ENCODE measurements around the gene TAB3. TPM values are rescaled to one million over a fixed set of nuclear protein-coding genes. Genes with fewer than 3 reads are reported as not detected.

Gene TAB3
- total RNA-seq, 1 donor from 2014 or later: 13.3 TPM

DNA sequence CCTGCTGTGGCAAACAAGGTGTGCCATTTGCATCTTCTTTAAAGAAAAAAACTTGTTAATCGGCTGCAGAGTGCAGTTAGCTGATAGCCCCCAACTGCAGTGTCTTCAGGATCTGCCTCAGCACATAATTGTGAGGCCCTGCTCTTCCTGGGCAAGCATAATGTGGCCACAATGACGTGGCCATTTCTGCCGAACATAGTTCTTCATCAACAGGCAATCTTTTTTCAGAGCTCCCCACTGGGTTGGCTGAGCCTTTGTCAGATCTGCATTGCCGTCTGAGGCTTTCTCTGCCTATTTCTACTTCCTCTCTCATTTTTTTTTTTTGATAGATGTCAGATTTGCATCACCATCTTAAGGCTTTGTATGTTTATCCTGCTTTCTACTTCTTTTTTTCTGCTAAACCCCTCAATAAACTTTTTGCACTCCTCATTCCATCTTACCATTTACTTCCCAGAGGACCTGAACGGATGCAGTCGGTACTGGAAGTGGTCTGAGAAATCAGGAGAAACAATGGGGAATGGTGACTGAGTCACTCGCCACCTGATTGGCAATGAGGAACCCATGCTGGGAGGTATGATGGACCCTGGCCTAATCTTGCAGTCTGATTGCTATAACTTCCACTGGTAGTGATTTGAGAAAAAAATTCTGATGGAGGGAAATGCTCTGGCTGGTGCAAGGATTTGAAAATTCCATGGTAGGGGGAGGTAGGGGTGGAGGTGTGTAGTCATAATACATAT is 21.2 kb upstream of the TAB3 start:
- H3K9me3 Mint-ChIP-seq: peaks cover 11% of the 10 kb centered on the region
- TF ChIP-seq, protein P1, sequence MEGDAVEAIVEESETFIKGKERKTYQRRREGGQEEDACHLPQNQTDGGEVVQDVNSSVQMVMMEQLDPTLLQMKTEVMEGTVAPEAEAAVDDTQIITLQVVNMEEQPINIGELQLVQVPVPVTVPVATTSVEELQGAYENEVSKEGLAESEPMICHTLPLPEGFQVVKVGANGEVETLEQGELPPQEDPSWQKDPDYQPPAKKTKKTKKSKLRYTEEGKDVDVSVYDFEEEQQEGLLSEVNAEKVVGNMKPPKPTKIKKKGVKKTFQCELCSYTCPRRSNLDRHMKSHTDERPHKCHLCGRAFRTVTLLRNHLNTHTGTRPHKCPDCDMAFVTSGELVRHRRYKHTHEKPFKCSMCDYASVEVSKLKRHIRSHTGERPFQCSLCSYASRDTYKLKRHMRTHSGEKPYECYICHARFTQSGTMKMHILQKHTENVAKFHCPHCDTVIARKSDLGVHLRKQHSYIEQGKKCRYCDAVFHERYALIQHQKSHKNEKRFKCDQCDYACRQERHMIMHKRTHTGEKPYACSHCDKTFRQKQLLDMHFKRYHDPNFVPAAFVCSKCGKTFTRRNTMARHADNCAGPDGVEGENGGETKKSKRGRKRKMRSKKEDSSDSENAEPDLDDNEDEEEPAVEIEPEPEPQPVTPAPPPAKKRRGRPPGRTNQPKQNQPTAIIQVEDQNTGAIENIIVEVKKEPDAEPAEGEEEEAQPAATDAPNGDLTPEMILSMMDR (conservative IDR thresholded peaks at IDR 0.05): no peak
- H3K27ac Mint-ChIP-seq (ENCODE audit: unreplicated experiment): no peak overlapping the region

DNA sequence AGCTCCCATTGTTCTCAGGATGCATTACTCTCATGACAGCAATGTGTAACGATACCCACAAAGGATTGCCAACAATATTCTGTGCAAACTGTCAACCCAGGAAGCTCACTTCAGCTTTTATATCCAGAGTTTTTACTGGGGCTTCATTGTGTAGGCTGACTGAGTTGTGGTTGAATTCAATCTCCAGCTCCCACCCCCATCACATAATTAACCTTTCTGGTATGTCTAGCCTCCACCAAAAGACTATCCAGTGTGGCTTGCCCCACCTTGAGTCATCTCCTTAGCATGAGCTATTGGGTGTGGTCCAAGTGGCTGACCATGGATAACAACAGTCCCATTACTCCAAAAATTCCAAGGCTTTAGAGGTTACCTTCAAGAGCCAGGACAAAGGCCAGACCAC is 17.7 kb upstream of the TAB3 start:
- H3K9me3 Mint-ChIP-seq: peaks cover 7% of the 10 kb centered on the region

More for the DNA sequence above, 21.2 kb upstream of the TAB3 start:
- Mint-ChIP-seq H3K36me3 (ENCODE audit: low read depth) (no peaks in the 10 kb centered on the region), H3K4me3 (no peak overlapping the region), H3K27me3 (ENCODE audit: low read depth) (no peaks in the 10 kb centered on the region), H3K4me1 (peaks cover 12% of the 10 kb centered on the region)
- DNase-seq (ENCODE audit: low read depth, low spot score): no peak

DNA sequence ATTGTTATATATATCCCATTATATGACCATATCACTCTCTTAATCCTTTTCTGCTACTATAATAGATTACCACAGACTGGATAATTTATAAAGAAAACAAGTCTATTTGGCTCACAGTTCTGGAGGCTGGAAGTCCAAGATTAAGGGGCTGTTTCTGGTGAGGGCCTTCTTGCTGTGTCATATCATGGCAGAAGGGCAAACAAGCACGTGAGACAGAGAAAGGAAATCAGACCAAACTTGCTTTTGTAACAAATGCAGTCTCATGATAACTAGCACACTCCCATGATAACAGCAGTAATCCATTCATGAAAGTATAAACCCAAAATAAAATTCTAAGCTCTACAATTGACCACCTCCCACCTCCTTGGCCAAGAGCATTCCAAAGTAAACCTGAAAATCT is 16.3 kb upstream of the TAB3 start:
- Mint-ChIP-seq H3K9me3 (no peaks in the 10 kb centered on the region), H3K4me3 (no peak overlapping the region), H3K27ac (ENCODE audit: unreplicated experiment) (no peak overlapping the region), H3K36me3 (ENCODE audit: low read depth) (no peaks in the 10 kb centered on the region), H3K4me1 (peaks cover 8% of the 10 kb centered on the region), H3K27me3 (ENCODE audit: low read depth) (no peaks in the 10 kb centered on the region)
- no peak for DNase-seq (ENCODE audit: low read depth, low spot score)
- TF ChIP-seq, protein P1 (conservative IDR thresholded peaks at IDR 0.05): no peak

More for the DNA sequence above, 17.7 kb upstream of the TAB3 start:
- DNase-seq (ENCODE audit: low read depth, low spot score): no peak
- no peak overlapping the region for H3K4me3 Mint-ChIP-seq
- no peaks in the 10 kb centered on the region for H3K27me3 Mint-ChIP-seq (ENCODE audit: low read depth)
- no peaks in the 10 kb centered on the region for H3K36me3 Mint-ChIP-seq (ENCODE audit: low read depth)
- H3K4me1 Mint-ChIP-seq: peaks cover 12% of the 10 kb centered on the region
- TF ChIP-seq, protein P1 (conservative IDR thresholded peaks at IDR 0.05): no peak
- H3K27ac Mint-ChIP-seq (ENCODE audit: unreplicated experiment): no peak overlapping the region

DNA sequence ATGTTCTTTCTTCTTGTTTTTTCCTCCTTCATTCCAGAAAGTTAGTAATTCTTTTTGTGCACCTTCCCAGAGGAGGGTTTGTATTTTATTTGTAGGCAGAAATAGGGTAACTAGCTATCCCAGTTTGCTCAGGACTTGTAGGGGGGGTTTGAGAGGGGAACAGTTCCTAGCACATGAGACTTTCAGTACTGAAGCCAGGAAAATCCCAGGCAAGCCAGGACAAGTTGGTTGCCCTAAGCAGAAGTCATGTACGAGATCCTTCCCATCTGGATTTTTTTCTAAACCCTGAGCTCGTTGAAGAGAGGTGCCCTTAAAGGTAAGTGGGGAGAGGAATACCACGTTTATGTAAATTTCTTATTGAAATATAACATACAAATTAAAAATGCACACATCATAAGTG is 15.6 kb upstream of the TAB3 start:
- peaks cover 4% of the 10 kb centered on the region for H3K4me1 Mint-ChIP-seq

DNA sequence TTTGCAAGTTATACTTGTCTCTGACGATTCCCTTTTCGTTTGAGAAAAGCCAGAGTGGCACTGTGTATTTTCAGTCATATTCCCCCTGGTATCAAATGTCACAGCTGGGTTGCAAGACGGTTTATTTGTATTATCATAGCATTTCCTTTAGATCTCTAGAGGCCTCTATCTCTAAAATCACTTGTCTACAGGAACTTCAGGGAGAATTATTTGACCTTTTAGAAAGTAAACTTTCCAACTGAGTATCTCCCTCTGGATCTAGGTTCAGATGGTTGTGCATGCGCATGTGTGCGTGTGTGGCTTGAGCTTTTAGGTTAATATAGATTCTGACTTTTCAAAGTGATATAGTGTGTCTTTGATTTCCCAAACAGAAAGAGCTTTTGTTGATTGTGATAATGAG is 15.1 kb upstream of the TAB3 start:
- DNase-seq (ENCODE audit: low read depth, low spot score): no peak
- no peaks in the 10 kb centered on the region for H3K27me3 Mint-ChIP-seq (ENCODE audit: low read depth)
- H3K36me3 Mint-ChIP-seq (ENCODE audit: low read depth): no peaks in the 10 kb centered on the region
- H3K9me3 Mint-ChIP-seq: no peaks in the 10 kb centered on the region
- no peak overlapping the region for H3K27ac Mint-ChIP-seq (ENCODE audit: unreplicated experiment)
- no peak overlapping the region for H3K4me3 Mint-ChIP-seq
- H3K4me1 Mint-ChIP-seq: no peaks in the 10 kb centered on the region
- TF ChIP-seq, protein P1 (conservative IDR thresholded peaks at IDR 0.05): no peak

More for the DNA sequence above, 15.6 kb upstream of the TAB3 start:
- Mint-ChIP-seq H3K36me3 (ENCODE audit: low read depth) (no peaks in the 10 kb centered on the region), H3K27me3 (ENCODE audit: low read depth) (no peaks in the 10 kb centered on the region), H3K4me3 (no peak overlapping the region), H3K27ac (ENCODE audit: unreplicated experiment) (no peak overlapping the region), H3K9me3 (no peaks in the 10 kb centered on the region)
- TF ChIP-seq, protein P1 (conservative IDR thresholded peaks at IDR 0.05): no peak
- DNase-seq (ENCODE audit: low read depth, low spot score): no peak
